K562 (cell line): Measurements from ENCODE around the gene TMEM53. TPM values are rescaled to one million over a fixed set of nuclear protein-coding genes. Genes with fewer than 3 reads are reported as not detected.

Source experiments
- ATAC-seq: fragments of 200-7000 bp; cut with Tn5 transposase; 3 replicates; pipeline ENCODE4 v1.9.1; 2020; ENCODE audit warnings: moderate library complexity
- BruUV-seq: library from RNA; stranded (reverse); fragments of 400-500 nt; replicated peaks from 2 replicates; lab custom pipeline; 2021; lab: Mats Ljungman, UMichigan
- CTCF ChIA-PET: fragments of 300-600 bp; formaldehyde crosslinking; extraction: SDS; loops from one replicate; lab custom pipeline; 2021; ENCODE audit warnings: low intra/inter-chr PET ratio; lab: Yijun Ruan, JAX
- POLR2A ChIA-PET: fragments of 300-600, 350-650 bp; sonication (Branson Sonifier 250); formaldehyde crosslinking; extraction: SDS; loops from one replicate; lab custom pipeline; 2021; ENCODE audit warnings: antibody characterized with exemption, inconsistent platforms; lab: Yijun Ruan, JAX
- DNase-seq, 4 experiments: peaks; one replicate each; pipeline versions ENCODE4 v3.0.0 to v3.0.0-alpha.2; 2011 to 2018; ENCODE audit warnings: low spot score in 3 of 4, mixed read lengths in 3 of 4; ENCODE audit errors: extremely low read depth in 1 of 4
- FAIRE-seq: peaks from 2 replicates; lab custom pipeline; 2011; peaks lifted over from hg19 to GRCh38; lab: Jason Lieb, UNC
- H2AFZ ChIP-seq: 2 replicates; pipeline ENCODE4 v1.6.0; 2011; ENCODE audit warnings: low read depth, low read length, control low read depth, inconsistent platforms
- H3K27ac ChIP-seq: fragments of 200-600 bp; 3 replicates; pipeline ENCODE4 v1.8.0; 2011; ENCODE audit warnings: low read depth, mild to moderate bottlenecking, control low read depth, inconsistent platforms, low read length, moderate library complexity, mixed read lengths; ENCODE audit errors: extremely low read depth
- H3K27me3 ChIP-seq, 2 experiments: fragments of 300-600 bp in 1 of 2; 2 replicates in 1 of 2; 3 replicates in 1 of 2; pipeline versions ENCODE4 v1.6.0 to v1.8.0; 2011; ENCODE audit warnings: inconsistent platforms in 2 of 2, low read length in 2 of 2, mild to moderate bottlenecking in 1 of 2, mixed read lengths in 1 of 2, moderate library complexity in 1 of 2; ENCODE audit not compliant: control insufficient read depth in 2 of 2, insufficient read depth in 2 of 2
- H3K36me3 ChIP-seq: fragments of 300-600 bp; 3 replicates; pipeline ENCODE4 v1.8.0; 2011; ENCODE audit warnings: mild to moderate bottlenecking, low read length, inconsistent platforms; ENCODE audit not compliant: control insufficient read depth, insufficient read depth
- H3K4me1 ChIP-seq, 2 experiments: fragments of 200-600 bp in 1 of 2; replicated peaks in 1 of 2; 2 replicates in 1 of 2; 3 replicates in 1 of 2; pipeline versions ENCODE4 v1.5.1 to v1.8.0; 2011; ENCODE audit warnings: inconsistent platforms in 2 of 2, low read length in 2 of 2, mild to moderate bottlenecking in 1 of 2, mixed read lengths in 1 of 2, moderate library complexity in 1 of 2; ENCODE audit not compliant: control insufficient read depth in 2 of 2, insufficient read depth in 2 of 2
- H3K4me2 ChIP-seq: 2 replicates; pipeline ENCODE4 v1.6.1; 2011; ENCODE audit warnings: low read length, control low read depth, inconsistent platforms, mixed read lengths; ENCODE audit not compliant: insufficient read depth
- H3K4me3 ChIP-seq: fragments of 200-600 bp; sonication (generic), shearing (Covaris generic); 2 replicates; pipeline ENCODE4 v1.5.1; 2016; ENCODE audit warnings: control low read depth, inconsistent platforms
- H3K79me2 ChIP-seq: fragments of 200-600 bp; 3 replicates; pipeline ENCODE4 v1.8.0; 2011; ENCODE audit warnings: low read length, inconsistent platforms; ENCODE audit not compliant: control insufficient read depth, insufficient read depth
- H3K9ac ChIP-seq, 2 experiments: 2 replicates each; pipeline versions ENCODE4 v1.6.0 to v1.6.1; 2011; ENCODE audit warnings: low read depth in 2 of 2, low read length in 2 of 2, control low read depth in 1 of 2, inconsistent platforms in 1 of 2, mild to moderate bottlenecking in 1 of 2, mixed read lengths in 1 of 2; ENCODE audit not compliant: insufficient read depth in 1 of 2
- H3K9me1 ChIP-seq: one replicate; pipeline ENCODE4 v1.6.0; 2011; ENCODE audit warnings: inconsistent platforms, mild to moderate bottlenecking, low read length, moderate library complexity; ENCODE audit not compliant: control insufficient read depth, insufficient read depth
- H3K9me3 ChIP-seq: replicated peaks from 2 replicates; pipeline ENCODE4 v1.5.1; 2011; ENCODE audit warnings: low read depth, low read length, inconsistent platforms; ENCODE audit not compliant: control insufficient read depth, insufficient read depth
- H4K20me1 ChIP-seq: replicated peaks from 2 replicates; pipeline ENCODE4 v1.6.1; 2011; ENCODE audit warnings: low read length, inconsistent platforms, mixed read lengths; ENCODE audit not compliant: control insufficient read depth, insufficient read depth
- POLR2G ChIP-seq: fragments of 200-400 bp; formaldehyde crosslinking; IDR thresholded peaks from 2 replicates; pipeline ENCODE4 v1.6.1; 2017; ENCODE audit warnings: low read depth, mild to moderate bottlenecking, antibody characterized with exemption, low read length, moderate library complexity
- RBM17 ChIP-seq: fragments of 200-400 bp; formaldehyde crosslinking; IDR thresholded peaks from 2 replicates; pipeline ENCODE4 v1.6.1; 2017; ENCODE audit warnings: low read depth, mild to moderate bottlenecking, low read length, borderline replicate concordance
- ZNF12 ChIP-seq: sonication (generic); formaldehyde crosslinking; IDR thresholded peaks from 2 replicates; pipeline ENCODE4 v1.4.0; 2020; ENCODE audit warnings: mild to moderate bottlenecking, missing genetic modification reagents
- WGBS: fragments of 100-300 bp; shearing (Covaris generic); methylation state at CpG from one replicate; pipeline ENCODE4 v1.1.6; 2016; ENCODE audit warnings: low coverage, mixed read lengths; ENCODE audit not compliant: insufficient coverage; ENCODE audit errors: missing lambda C conversion rate; 5-methylcytosine and 5-hydroxymethylcytosine counted together
- in situ Hi-C: fragments of 300-500 bp; cut with MboI; formaldehyde crosslinking; loops from 4 replicates; pipeline ENCODE4 v1.15.0; 2018; ENCODE audit warnings: inconsistent platforms, mixed read lengths
- intact Hi-C: fragments of 100-400 bp; cut with micrococcal nuclease; formaldehyde crosslinking; loops from 2 replicates; pipeline ENCODE4 v1.14.2; 2022
- polyA plus RNA-seq, 8 experiments: library from polyadenylated mRNA; depleted of rRNA in 4 of 8; stranded (reverse) in 5 of 8; unstranded in 3 of 8; fragments of >200 nt; fragmentation: Nextera tagmentation in 2 of 8; fragmentation: Illumina TruSeq in 1 of 8; extraction: Ambion mirVana in 2 of 8; extraction: Trizol in 1 of 8; gene quantifications; 2 replicates each; pipeline versions ENCODE4 v1.2.1 to v1.2.3, GENCODE V29; 2011 to 2014; ENCODE audit warnings: inconsistent platforms in 1 of 8, missing spikeins in 1 of 8
- total RNA-seq, 7 experiments: library from RNA; depleted of rRNA in 6 of 7; stranded (reverse); fragments of >200 nt in 6 of 7; fragmentation: Illumina TruSeq in 2 of 7; extraction: Trizol in 2 of 7; gene quantifications; 2 replicates each; pipeline versions ENCODE4 v1.2.1 to v1.2.3, GENCODE V29; 2011 to 2021; ENCODE audit warnings: low replicate concordance in 1 of 7
- TF ChIP-seq, protein P1 (sequence below): fragments of 450-650 bp; conservative IDR thresholded peaks from 2 replicates; pipeline ENCODE4 v1.6.1; 2016; ENCODE audit warnings: missing genetic modification characterization, low read depth, mild to moderate bottlenecking, missing compliant biosample characterization, moderate library complexity

The TMEM53 gene
- total and polyA plus RNA-seq, 9 of the 15 experiments (the other 6 are each of a cell fraction or from before 2014, with no cell fraction given), result 0.23 to 3.7 (median 2.0) TPM

DNA sequence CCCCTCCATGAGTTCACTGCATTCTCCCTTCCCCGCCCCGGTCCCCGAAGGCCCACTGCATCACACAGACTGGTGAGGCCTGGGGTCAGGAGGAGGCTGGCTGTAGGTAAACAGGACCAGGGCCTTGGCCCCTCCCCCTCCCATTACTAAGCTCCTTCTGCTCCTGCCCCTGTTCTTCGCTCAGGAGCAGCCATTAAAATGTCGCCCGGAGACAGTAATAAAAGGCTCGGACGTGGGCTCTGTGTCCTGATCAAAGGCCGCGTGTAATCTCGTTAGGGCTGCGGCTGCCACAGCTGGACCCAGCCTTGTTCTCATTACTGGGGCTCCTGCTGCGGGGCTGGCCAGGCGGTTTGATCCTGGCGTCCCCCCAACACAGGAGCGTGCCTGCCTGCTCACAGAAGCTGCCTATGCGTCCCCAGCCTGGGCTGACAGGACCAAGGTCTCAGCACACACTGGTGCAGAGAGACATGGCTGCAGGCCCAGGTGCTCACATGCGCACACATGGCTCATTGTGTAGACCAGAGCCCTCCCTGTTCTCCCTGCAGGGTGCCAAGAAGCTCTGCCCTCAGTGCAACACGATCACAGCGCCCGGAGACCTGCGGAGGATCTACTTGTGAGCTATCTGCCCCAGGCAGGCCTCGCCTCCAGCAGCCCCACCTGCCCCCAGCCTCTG lies 24.0 kb downstream of the TMEM53 start:
- intact Hi-C loops, result loop anchor here (10.0 kb wide), 1 partner anchor 435 kb away; the partner anchor contains the start of gene DMAP1
- H3K27me3 ChIP-seq, result no peaks in the 10 kb centered on the region
- POLR2A ChIA-PET, result interaction anchor here (0.6 to 17.6 kb wide), 5 partner anchors 16 to 1247 kb away, joined by 3 to 328 read pairs (median 3); no protein-coding TSS in a partner anchor

More for the DNA sequence above, 24.0 kb downstream of the TMEM53 start:
- ATAC-seq, result no peak
- CTCF ChIA-PET, result interaction anchor here (4.3 kb wide), 1 partner anchor 40 kb away, joined by 62 read pairs; no protein-coding TSS in a partner anchor
- no peak overlapping the region for H3K27ac ChIP-seq
- peak overlapping the region in 1 of 2 experiments; percentile 15; a peak in 1 of 4 replicates for H3K9ac ChIP-seq
- TF ChIP-seq POLR2G, result 0 out of 2 replicates have a peak, but pooled peaks have one; percentile 21
- no peak for TF ChIP-seq RBM17
- TF ChIP-seq, protein P1, sequence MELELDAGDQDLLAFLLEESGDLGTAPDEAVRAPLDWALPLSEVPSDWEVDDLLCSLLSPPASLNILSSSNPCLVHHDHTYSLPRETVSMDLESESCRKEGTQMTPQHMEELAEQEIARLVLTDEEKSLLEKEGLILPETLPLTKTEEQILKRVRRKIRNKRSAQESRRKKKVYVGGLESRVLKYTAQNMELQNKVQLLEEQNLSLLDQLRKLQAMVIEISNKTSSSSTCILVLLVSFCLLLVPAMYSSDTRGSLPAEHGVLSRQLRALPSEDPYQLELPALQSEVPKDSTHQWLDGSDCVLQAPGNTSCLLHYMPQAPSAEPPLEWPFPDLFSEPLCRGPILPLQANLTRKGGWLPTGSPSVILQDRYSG (tag), result no peak
- no peak for TF ChIP-seq ZNF12
- TF ChIP-seq, all 486 proteins: peak for 1
- H3K9me3 ChIP-seq, result no peaks in the 10 kb centered on the region
- H3K79me2 ChIP-seq, result no peaks in the 10 kb centered on the region
- H2AFZ ChIP-seq, result no peak overlapping the region
- 92% methylated on average over 22 of the region's 23 CpGs for WGBS
- peaks cover 8% of the 10 kb centered on the region for H4K20me1 ChIP-seq
- peaks cover 0 to 23% of the 10 kb centered on the region in 2 experiments; a peak in 2 of 5 replicates for H3K4me1 ChIP-seq
- H3K9me1 ChIP-seq, result no peaks in the 10 kb centered on the region
- BruUV-seq, result no TSS peak
- DNase-seq, result no peak
- in situ Hi-C loops, result loop anchor here (5.0 kb wide), 2 partner anchors 43 to 278 kb away; no protein-coding TSS in a partner anchor
- no peak for FAIRE-seq
- H3K4me2 ChIP-seq, result no peak overlapping the region
- peaks cover 61% of the 10 kb centered on the region; the same call in 2 of the 3 replicates for H3K36me3 ChIP-seq
- H3K4me3 ChIP-seq, result no peak overlapping the region
